OCI-LY3 (cell line): Measurements from ENCODE around the gene CNPY1.

Source experiments
- H2AFZ ChIP-seq: fragments of 200-600, 300-600 bp; shearing (Covaris generic); 2 replicates; pipeline ENCODE4 v1.6.0; 2014; ENCODE audit warnings: antibody characterized with exemption, low read depth, low read length
- H3K27ac ChIP-seq: fragments of 200-600, 300-600 bp; sonication (generic); 2 replicates; pipeline ENCODE4 v1.5.1; 2014; ENCODE audit warnings: mild to moderate bottlenecking, low read length, moderate library complexity, mixed read lengths
- H3K27me3 ChIP-seq: fragments of 200-600, 300-600 bp; sonication (generic); 2 replicates; pipeline ENCODE4 v1.6.1; 2014; ENCODE audit warnings: low read depth, low read length, mixed read lengths
- H3K36me3 ChIP-seq: fragments of 200-600, 300-600 bp; sonication (generic); replicated peaks from 2 replicates; pipeline ENCODE3; 2014; ENCODE audit warnings: low read depth, low read length, mixed read lengths
- H3K4me1 ChIP-seq: fragments of 300-600, 200-600 bp; sonication (generic); 2 replicates; pipeline ENCODE4 v1.6.1; 2014; ENCODE audit warnings: low read length, mixed read lengths
- H3K4me2 ChIP-seq: fragments of 200-600, 300-600 bp; sonication (generic); 2 replicates; pipeline ENCODE4 v1.6.1; 2014; ENCODE audit warnings: low read length, mixed read lengths
- H3K4me3 ChIP-seq: fragments of 300-600, 200-600 bp; sonication (generic); 2 replicates; pipeline ENCODE4 v1.5.1; 2014; ENCODE audit warnings: antibody characterized with exemption, mild to moderate bottlenecking, low read length, moderate library complexity
- H3K79me2 ChIP-seq: fragments of 300-600, 200-600 bp; shearing (Covaris generic); 2 replicates; pipeline ENCODE4 v1.6.1; 2014; ENCODE audit warnings: mild to moderate bottlenecking, low read length, mixed read lengths
- H3K9ac ChIP-seq: fragments of 300-600, 200-600 bp; shearing (Covaris generic); 2 replicates; pipeline ENCODE4 v1.6.0; 2014; ENCODE audit warnings: mild to moderate bottlenecking, low read length, moderate library complexity
- H3K9me3 ChIP-seq: fragments of 200-600, 300-600 bp; shearing (Covaris generic); 2 replicates; pipeline ENCODE4 v1.6.1; 2014; ENCODE audit warnings: low read length, mixed read lengths; ENCODE audit not compliant: insufficient read depth
- H4K20me1 ChIP-seq: fragments of 200-600, 300-600 bp; sonication (generic); 2 replicates; pipeline ENCODE4 v1.6.1; 2016; ENCODE audit warnings: low read length, mixed read lengths; ENCODE audit not compliant: insufficient read depth
- CTCF ChIP-seq: fragments of 200-600, 300-600 bp; sonication (generic); IDR thresholded peaks from 2 replicates; pipeline ENCODE4 v1.5.1; 2014; ENCODE audit warnings: antibody characterized with exemption, low read length, low read depth
- EZH2phosphoT487 ChIP-seq: fragments of 200-600 bp; shearing (Covaris generic); IDR thresholded peaks from 2 replicates; pipeline ENCODE4 v1.6.1; 2018; ENCODE audit warnings: antibody characterized with exemption, mixed run types, low read depth

The CNPY1 gene

GRCh38 chr7:155547161-155547791 is 917 bp upstream of the CNPY1 start:
- Histone ChIP-seq H3K4me2 (no peak overlapping the region), H3K4me1 (no peaks in the 10 kb centered on the region), H3K9ac (no peak overlapping the region), H3K36me3 (no peaks in the 10 kb centered on the region), H3K27ac (no peak overlapping the region), H3K27me3 (peaks cover 8% of the 10 kb centered on the region; the same call in 1 of the 2 replicates), H2AFZ (no peak overlapping the region), H3K79me2 (no peaks in the 10 kb centered on the region), H3K9me3 (no peaks in the 10 kb centered on the region), H3K4me3 (no peak overlapping the region), H4K20me1 (no peaks in the 10 kb centered on the region)
- TF ChIP-seq EZH2phosphoT487: no peak
- no peak for TF ChIP-seq CTCF

GRCh38 chr7:155545348-155545747 is 1.0 kb downstream of the CNPY1 start:
- H3K9me3 ChIP-seq: no peaks in the 10 kb centered on the region
- no peak overlapping the region for H3K4me2 ChIP-seq
- no peaks in the 10 kb centered on the region for H3K36me3 ChIP-seq
- no peaks in the 10 kb centered on the region for H3K79me2 ChIP-seq
- no peaks in the 10 kb centered on the region for H3K4me1 ChIP-seq
- H3K4me3 ChIP-seq: no peak overlapping the region
- no peak overlapping the region for H3K9ac ChIP-seq
- no peaks in the 10 kb centered on the region for H4K20me1 ChIP-seq
- peaks cover 9% of the 10 kb centered on the region for H3K27me3 ChIP-seq
- TF ChIP-seq EZH2phosphoT487: no peak
- peak; percentile 37 for TF ChIP-seq CTCF
- H2AFZ ChIP-seq: no peak overlapping the region
- no peak overlapping the region for H3K27ac ChIP-seq

GRCh38 chr7:155544485-155544884 is 1.9 kb downstream of the CNPY1 start:
- H3K9ac ChIP-seq: no peak overlapping the region
- no peak for TF ChIP-seq CTCF
- no peak for TF ChIP-seq EZH2phosphoT487
- no peak overlapping the region for H3K4me3 ChIP-seq
- no peak overlapping the region for H2AFZ ChIP-seq
- H4K20me1 ChIP-seq: no peaks in the 10 kb centered on the region
- H3K27me3 ChIP-seq: peaks cover 18% of the 10 kb centered on the region
- no peaks in the 10 kb centered on the region for H3K9me3 ChIP-seq
- H3K4me2 ChIP-seq: no peak overlapping the region
- no peaks in the 10 kb centered on the region for H3K79me2 ChIP-seq
- H3K4me1 ChIP-seq: no peaks in the 10 kb centered on the region
- no peaks in the 10 kb centered on the region for H3K36me3 ChIP-seq
- H3K27ac ChIP-seq: no peak overlapping the region

GRCh38 chr7:155543926-155544325 is 2.4 kb downstream of the CNPY1 start:
- H3K27ac ChIP-seq: no peak overlapping the region
- H2AFZ ChIP-seq: no peak overlapping the region
- no peaks in the 10 kb centered on the region for H3K4me1 ChIP-seq
- TF ChIP-seq EZH2phosphoT487 (no peak), CTCF (no peak)
- no peak overlapping the region for H3K4me3 ChIP-seq
- H3K27me3 ChIP-seq: peaks cover 20% of the 10 kb centered on the region
- H4K20me1 ChIP-seq: no peaks in the 10 kb centered on the region
- no peaks in the 10 kb centered on the region for H3K36me3 ChIP-seq
- H3K4me2 ChIP-seq: no peak overlapping the region
- H3K79me2 ChIP-seq: no peaks in the 10 kb centered on the region
- no peak overlapping the region for H3K9ac ChIP-seq
- no peaks in the 10 kb centered on the region for H3K9me3 ChIP-seq
